MM.1S (cell line): Measurements from ENCODE around the gene CIAO2B.

Source experiments
- DNase-seq: peaks from one replicate; pipeline ENCODE4 v3.0.0-alpha.2; 2015
- H2AFZ ChIP-seq: fragments of 300-600 bp; sonication (generic); 2 replicates; pipeline ENCODE4 v1.6.0; 2016; ENCODE audit warnings: antibody characterized with exemption, low read length
- H3F3A ChIP-seq: fragments of 300-600 bp; sonication (generic); 2 replicates; pipeline ENCODE4 v1.6.1; 2016; ENCODE audit warnings: mild to moderate bottlenecking, antibody characterized with exemption, low read length, moderate library complexity, mixed read lengths; ENCODE audit not compliant: insufficient read depth
- H3K27ac ChIP-seq: fragments of 300-600 bp; sonication (generic); 2 replicates; pipeline ENCODE4 v1.5.1; 2016; ENCODE audit warnings: mild to moderate bottlenecking, low read length
- H3K27me3 ChIP-seq: fragments of 300-600 bp; sonication (generic); replicated peaks from 2 replicates; pipeline ENCODE4 v1.6.0; 2016; ENCODE audit warnings: low read length; ENCODE audit not compliant: insufficient read depth
- H3K36me3 ChIP-seq: fragments of 300-600 bp; sonication (generic); replicated peaks from 2 replicates; pipeline ENCODE4 v1.6.1; 2016; ENCODE audit warnings: mild to moderate bottlenecking, low read length, mixed read lengths; ENCODE audit not compliant: insufficient read depth
- H3K4me1 ChIP-seq: fragments of 300-600 bp; sonication (generic); 2 replicates; pipeline ENCODE4 v1.6.1; 2016; ENCODE audit warnings: low read length, mixed read lengths
- H3K4me2 ChIP-seq: fragments of 300-600 bp; sonication (generic); 2 replicates; pipeline ENCODE4 v1.6.0; 2016; ENCODE audit warnings: low read depth, low read length
- H3K4me3 ChIP-seq: fragments of 300-600 bp; sonication (generic); 2 replicates; pipeline ENCODE4 v1.5.1; 2016; ENCODE audit warnings: low read length, mixed read lengths
- H3K79me2 ChIP-seq: fragments of 300-600 bp; sonication (generic); 2 replicates; pipeline ENCODE4 v1.6.1; 2016; ENCODE audit warnings: mixed run types, low read length, mixed read lengths
- H3K9ac ChIP-seq: fragments of 300-600 bp; sonication (generic); 2 replicates; pipeline ENCODE4 v1.6.1; 2016; ENCODE audit warnings: low read length, mixed read lengths
- H3K9me2 ChIP-seq: fragments of 300-600 bp; sonication (generic); replicated peaks from 2 replicates; pipeline ENCODE4 v1.6.1; 2016; ENCODE audit warnings: mild to moderate bottlenecking, low read length, mixed read lengths; ENCODE audit not compliant: insufficient read depth
- H3K9me3 ChIP-seq: fragments of 300-600 bp; sonication (generic); replicated peaks from 2 replicates; pipeline ENCODE4 v1.6.1; 2016; ENCODE audit warnings: mild to moderate bottlenecking, low read length, mixed read lengths; ENCODE audit not compliant: insufficient read depth
- H4K20me1 ChIP-seq: fragments of 300-600 bp; sonication (generic); 2 replicates; pipeline ENCODE4 v1.6.1; 2016; ENCODE audit warnings: mild to moderate bottlenecking, low read length, moderate library complexity, mixed read lengths; ENCODE audit not compliant: insufficient read depth
- CTCF ChIP-seq: fragments of 300-600 bp; sonication (generic); IDR thresholded peaks from 2 replicates; pipeline ENCODE4 v1.5.1; 2016; ENCODE audit warnings: antibody characterized with exemption, low read length, mixed read lengths
- EZH2 ChIP-seq: fragments of 300-600 bp; sonication (generic); optimal IDR thresholded peaks from 2 replicates; pipeline ENCODE3; 2017; ENCODE audit warnings: low read depth, mild to moderate bottlenecking, antibody characterized with exemption, low read length, mixed read lengths
- EZH2phosphoT487 ChIP-seq: fragments of 300-600 bp; sonication (generic); IDR thresholded peaks from 2 replicates; pipeline ENCODE4 v1.6.1; 2018; ENCODE audit warnings: antibody characterized with exemption, low read length

Gene CIAO2B

GRCh38 chr16:66973716-66974115 lies 39.5 kb upstream of the CIAO2B start:
- H2AFZ ChIP-seq, result no peak overlapping the region
- no peaks in the 10 kb centered on the region for H3K9me3 ChIP-seq
- no peak overlapping the region for H3K4me3 ChIP-seq
- H3K27me3 ChIP-seq, result no peaks in the 10 kb centered on the region
- H3K9me2 ChIP-seq, result no peaks in the 10 kb centered on the region
- peaks cover 4% of the 10 kb centered on the region; the same call in 1 of the 2 replicates for H3K4me1 ChIP-seq
- H3F3A ChIP-seq, result no peaks in the 10 kb centered on the region
- no peak overlapping the region for H3K4me2 ChIP-seq
- DNase-seq, result no peak
- H3K27ac ChIP-seq, result no peak overlapping the region
- no peaks in the 10 kb centered on the region for H3K79me2 ChIP-seq
- TF ChIP-seq CTCF (no peak), EZH2 (no peak)
- no peaks in the 10 kb centered on the region for H3K36me3 ChIP-seq
- no peak overlapping the region for H3K9ac ChIP-seq
- no peaks in the 10 kb centered on the region for H4K20me1 ChIP-seq

GRCh38 chr16:66972983-66973382 lies 38.8 kb upstream of the CIAO2B start:
- H3K79me2 ChIP-seq, result no peaks in the 10 kb centered on the region
- no peaks in the 10 kb centered on the region for H3K9me3 ChIP-seq
- TF ChIP-seq EZH2, result no peak
- no peak for TF ChIP-seq CTCF
- TF ChIP-seq EZH2phosphoT487, result no peak
- H3K9me2 ChIP-seq, result no peaks in the 10 kb centered on the region
- no peak overlapping the region for H3K27ac ChIP-seq
- no peak overlapping the region for H3K4me3 ChIP-seq
- no peak overlapping the region for H3K9ac ChIP-seq
- H2AFZ ChIP-seq, result no peak overlapping the region
- no peak for DNase-seq
- H3F3A ChIP-seq, result no peaks in the 10 kb centered on the region
- H3K36me3 ChIP-seq, result no peaks in the 10 kb centered on the region
- no peaks in the 10 kb centered on the region for H3K27me3 ChIP-seq
- H3K4me1 ChIP-seq, result peaks cover 4% of the 10 kb centered on the region; the same call in 1 of the 2 replicates
- no peaks in the 10 kb centered on the region for H4K20me1 ChIP-seq
- no peak overlapping the region for H3K4me2 ChIP-seq

GRCh38 chr16:66970775-66971720 lies 36.8 kb upstream of the CIAO2B start:
- H2AFZ ChIP-seq, result no peak overlapping the region
- no peak overlapping the region for H3K27ac ChIP-seq
- no peak overlapping the region for H3K4me3 ChIP-seq
- H3F3A ChIP-seq, result no peaks in the 10 kb centered on the region
- no peak overlapping the region for H3K4me2 ChIP-seq
- H3K9me3 ChIP-seq, result no peaks in the 10 kb centered on the region
- no peaks in the 10 kb centered on the region for H3K79me2 ChIP-seq
- H3K27me3 ChIP-seq, result 0 out of 2 replicates have a peak, but pooled peaks cover 6% of the 10 kb centered on the region
- H3K9me2 ChIP-seq, result no peaks in the 10 kb centered on the region
- H3K4me1 ChIP-seq, result peaks cover 4% of the 10 kb centered on the region; the same call in 1 of the 2 replicates
- no peaks in the 10 kb centered on the region for H4K20me1 ChIP-seq
- no peak for DNase-seq
- TF ChIP-seq EZH2phosphoT487, result no peak
- no peak for TF ChIP-seq EZH2
- TF ChIP-seq CTCF, result no peak
- no peaks in the 10 kb centered on the region for H3K36me3 ChIP-seq
- no peak overlapping the region for H3K9ac ChIP-seq
